GM12878 (cell line): Measurements from ENCODE around the gene PRKCD. TPM values are rescaled to one million over a fixed set of nuclear protein-coding genes. Genes with fewer than 3 reads are reported as not detected.

Experiments
- ATAC-seq: fragments of 200-7000 bp; cut with Tn5 transposase; 3 replicates; pipeline ENCODE4 v1.9.1; 2020; ENCODE audit warnings: mild to moderate bottlenecking, moderate library complexity
- BruUV-seq: library from RNA; stranded (reverse); fragments of 400-500 nt; replicated peaks from 2 replicates; lab custom pipeline; 2021; lab: Mats Ljungman, UMichigan
- CTCF ChIA-PET: fragments of 300-600 bp; sonication (Branson Sonifier 250); formaldehyde crosslinking; extraction: SDS; loops from one replicate; lab custom pipeline; 2021; ENCODE audit warnings: inconsistent platforms; lab: Yijun Ruan, JAX
- POLR2A ChIA-PET: fragments of 350-600 bp; formaldehyde crosslinking; extraction: SDS; loops from one replicate; lab custom pipeline; 2021; ENCODE audit warnings: inconsistent platforms; lab: Charles Lee
- RAD21 ChIA-PET: fragments of 300-600 bp; sonication (Branson Sonifier 250); formaldehyde crosslinking; loops from one replicate; lab custom pipeline; 2023; ENCODE audit warnings: antibody characterized with exemption; ENCODE audit not compliant: unreplicated experiment; lab: Charles Lee
- SMC1A ChIA-PET: fragments of 300-600 bp; sonication (Branson Sonifier 250); formaldehyde crosslinking; loops from one replicate; lab custom pipeline; 2023; ENCODE audit not compliant: unreplicated experiment, uncharacterized antibody; lab: Charles Lee
- DNase-seq: peaks from one replicate; pipeline ENCODE4 v3.0.0-alpha.2; 2011; ENCODE audit warnings: low read depth, low spot score
- FAIRE-seq: peaks from 3 replicates; lab custom pipeline; 2011; peaks lifted over from hg19 to GRCh38; lab: Jason Lieb, UNC
- H2AFZ ChIP-seq: 2 replicates; pipeline ENCODE4 v1.6.0; 2011; ENCODE audit warnings: low read depth, low read length, control low read depth; ENCODE audit not compliant: control insufficient read depth
- H3K27ac ChIP-seq: 2 replicates; pipeline ENCODE4 v1.5.1; 2011; ENCODE audit warnings: control low read depth; ENCODE audit not compliant: control insufficient read depth, insufficient read depth
- H3K27me3 ChIP-seq, 2 experiments: replicated peaks in 1 of 2; 2 replicates each; pipeline versions ENCODE4 v1.6.0 to v1.6.1; 2011; ENCODE audit warnings: low read length in 1 of 2; ENCODE audit not compliant: control insufficient read depth in 2 of 2, insufficient read depth in 2 of 2
- H3K36me3 ChIP-seq, 2 experiments: 2 replicates each; pipeline ENCODE4 v1.5.1; 2011; ENCODE audit warnings: low read length in 1 of 2; ENCODE audit not compliant: control insufficient read depth in 2 of 2, insufficient read depth in 2 of 2
- H3K4me1 ChIP-seq: 2 replicates; pipeline ENCODE4 v1.6.1; 2011; ENCODE audit warnings: mild to moderate bottlenecking, low read length, moderate library complexity, mixed read lengths; ENCODE audit not compliant: control insufficient read depth, insufficient read depth
- H3K4me2 ChIP-seq: 2 replicates; pipeline ENCODE4 v1.6.0; 2011; ENCODE audit warnings: control low read depth; ENCODE audit not compliant: control insufficient read depth, insufficient read depth
- H3K4me3 ChIP-seq: fragments of 200-600 bp; sonication (generic); 2 replicates; pipeline ENCODE4 v1.5.1; 2016
- H3K79me2 ChIP-seq: 2 replicates; pipeline ENCODE4 v1.6.0; 2011; ENCODE audit warnings: low read length; ENCODE audit not compliant: control insufficient read depth, insufficient read depth
- H3K9ac ChIP-seq: 2 replicates; pipeline ENCODE4 v1.8.0; 2011; ENCODE audit warnings: low read length, control low read depth, mixed read lengths; ENCODE audit not compliant: control insufficient read depth, insufficient read depth
- H3K9me3 ChIP-seq: replicated peaks from 3 replicates; pipeline ENCODE4 v1.5.1; 2011; ENCODE audit warnings: mild to moderate bottlenecking, low read length; ENCODE audit not compliant: control insufficient read depth, insufficient read depth
- H4K20me1 ChIP-seq: 2 replicates; pipeline ENCODE4 v1.6.0; 2011; ENCODE audit not compliant: control insufficient read depth, insufficient read depth
- BCL11A ChIP-seq: IDR thresholded peaks from 2 replicates; pipeline ENCODE4 v1.6.1; 2011; ENCODE audit warnings: low read depth, low read length
- CBX3 ChIP-seq: fragments of 200-600 bp; sonication (generic); IDR thresholded peaks from 2 replicates; pipeline ENCODE4 v1.6.1; 2016; ENCODE audit warnings: low read depth, borderline replicate concordance
- EZH2 ChIP-seq: IDR thresholded peaks from 2 replicates; pipeline ENCODE4 v1.6.1; 2012; ENCODE audit warnings: low read depth, mild to moderate bottlenecking, control low read depth, inconsistent platforms, low read length, borderline replicate concordance; ENCODE audit not compliant: control insufficient read depth
- LARP7 ChIP-seq: fragments of 450-650 bp; IDR thresholded peaks from 2 replicates; pipeline ENCODE4 v1.6.1; 2017; ENCODE audit warnings: mild to moderate bottlenecking
- MYC ChIP-seq: IDR thresholded peaks from 2 replicates; pipeline ENCODE4 v1.6.1; 2011; ENCODE audit warnings: mild to moderate bottlenecking, low read length, moderate library complexity, inconsistent platforms; ENCODE audit not compliant: insufficient read depth, insufficient replicate concordance, insufficient read length, severe bottlenecking
- NFXL1 ChIP-seq: fragments of 450-650 bp; IDR thresholded peaks from 2 replicates; pipeline ENCODE4 v1.6.1; 2017; ENCODE audit warnings: antibody characterized with exemption, mild to moderate bottlenecking, borderline replicate concordance
- SKIL ChIP-seq: fragments of 450-650 bp; IDR thresholded peaks from 2 replicates; pipeline ENCODE4 v1.6.1; 2017; ENCODE audit warnings: mild to moderate bottlenecking, low read depth, inconsistent platforms; ENCODE audit not compliant: poor library complexity, severe bottlenecking
- SREBF2 ChIP-seq: IDR thresholded peaks from 2 replicates; pipeline ENCODE4 v1.6.1; 2012; ENCODE audit warnings: mild to moderate bottlenecking, low read length
- ZNF592 ChIP-seq: fragments of 450-650 bp; IDR thresholded peaks from 2 replicates; pipeline ENCODE4 v1.6.1; 2017; ENCODE audit warnings: mild to moderate bottlenecking, moderate library complexity
- WGBS: methylation state at CpG from one replicate; pipeline ENCODE4 v1.1.6; 2016; ENCODE audit warnings: low lambda C conversion rate; ENCODE audit not compliant: insufficient replicate concordance, insufficient coverage; ENCODE audit errors: missing lambda C conversion rate; 5-methylcytosine and 5-hydroxymethylcytosine counted together
- in situ Hi-C: fragments of 300-500 bp; cut with MboI; formaldehyde crosslinking; loops from 9 replicates; pipeline ENCODE4 v1.14.3; 2018; ENCODE audit warnings: mixed read lengths
- intact Hi-C: fragments of 100-400 bp; cut with micrococcal nuclease; formaldehyde crosslinking; loops from one replicate; pipeline ENCODE4 v1.14.2; 2022; ENCODE audit not compliant: unreplicated experiment
- polyA plus RNA-seq, 11 experiments: library from polyadenylated mRNA; depleted of rRNA in 4 of 11; unstranded in 6 of 11; stranded (reverse) in 5 of 11; fragments of >200 nt; fragmentation: Nextera tagmentation in 4 of 11; fragmentation: Illumina TruSeq in 1 of 11; extraction: Ambion mirVana in 4 of 11; extraction: Trizol in 1 of 11; gene quantifications; 1 replicate in 1 of 11; 2 replicates in 10 of 11; pipeline versions ENCODE4 v1.2.1 to v1.2.3, GENCODE V29; 2011 to 2016; ENCODE audit warnings: inconsistent platforms in 2 of 11, missing spikeins in 2 of 11, low read depth in 1 of 11
- total RNA-seq, 4 experiments: library from RNA; depleted of rRNA in 3 of 4; stranded (reverse); fragments of >200 nt in 3 of 4; fragmentation: Illumina TruSeq in 1 of 4; extraction: Trizol in 1 of 4; gene quantifications; 2 replicates each; pipeline versions ENCODE4 v1.2.1 to v1.2.3, GENCODE V29; 2013 to 2021
- TF ChIP-seq, protein P1 (sequence below): IDR thresholded peaks from 2 replicates; pipeline ENCODE4 v1.6.1; 2012; ENCODE audit warnings: low read depth, low read length, improper control_type of control experiment

Gene PRKCD
- total and polyA plus RNA-seq, 10 of the 15 experiments (the other 5 are each of a cell fraction or from before 2014, with no cell fraction given): 10.0 to 114 (median 42.4) TPM

GRCh38 chr3:53144862-53145712 lies 15.9 kb upstream of the PRKCD start:
- ChIA-PET CTCF (interaction anchor here (0.7 to 6.6 kb wide), 5 partner anchors 10 to 55 kb away, joined by 3 to 63 read pairs (median 10); no protein-coding TSS in a partner anchor), SMC1A (interaction anchor here (0.7 to 8.6 kb wide), 5 partner anchors 11 to 46 kb away, joined by 3 to 65 read pairs (median 4); no protein-coding TSS in a partner anchor), POLR2A (interaction anchor here (0.8 to 3.0 kb wide), 4 partner anchors 8 to 15 kb away, joined by 3 to 20 read pairs (median 4); partner anchors contain the start of gene PRKCD), RAD21 (interaction anchor here (1.2 to 1.9 kb wide), 3 partner anchors 13 to 51 kb away, joined by 4 to 7 read pairs (median 4); no protein-coding TSS in a partner anchor)
- no peak for TF ChIP-seq LARP7
- no peak for TF ChIP-seq NFXL1
- no peak for TF ChIP-seq ZNF592
- TF ChIP-seq CBX3: no peak
- no peak for TF ChIP-seq SREBF2
- no peak for TF ChIP-seq MYC
- no peak for TF ChIP-seq EZH2
- TF ChIP-seq, protein P1, sequence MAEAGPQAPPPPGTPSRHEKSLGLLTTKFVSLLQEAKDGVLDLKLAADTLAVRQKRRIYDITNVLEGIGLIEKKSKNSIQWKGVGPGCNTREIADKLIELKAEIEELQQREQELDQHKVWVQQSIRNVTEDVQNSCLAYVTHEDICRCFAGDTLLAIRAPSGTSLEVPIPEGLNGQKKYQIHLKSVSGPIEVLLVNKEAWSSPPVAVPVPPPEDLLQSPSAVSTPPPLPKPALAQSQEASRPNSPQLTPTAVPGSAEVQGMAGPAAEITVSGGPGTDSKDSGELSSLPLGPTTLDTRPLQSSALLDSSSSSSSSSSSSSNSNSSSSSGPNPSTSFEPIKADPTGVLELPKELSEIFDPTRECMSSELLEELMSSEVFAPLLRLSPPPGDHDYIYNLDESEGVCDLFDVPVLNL: no peak
- TF ChIP-seq BCL11A: no peak
- TF ChIP-seq SKIL: no peak
- Histone ChIP-seq H3K9me3 (no peaks in the 10 kb centered on the region), H3K27me3 (no peaks in the 10 kb centered on the region), H2AFZ (no peak overlapping the region), H3K27ac (no peak overlapping the region), H3K4me1 (peaks cover 13% of the 10 kb centered on the region), H3K9ac (no peak overlapping the region), H3K4me2 (no peak overlapping the region), H4K20me1 (no peaks in the 10 kb centered on the region), H3K36me3 (no peaks in the 10 kb centered on the region), H3K4me3 (no peak overlapping the region), H3K79me2 (no peaks in the 10 kb centered on the region)
- intact Hi-C loops: no loop called here
- WGBS: 56% methylated on average over 11 of the region's 11 CpGs
- in situ Hi-C loops: no loop called here
- no peak for DNase-seq
- ATAC-seq: no peak
- no TSS peak for BruUV-seq
- FAIRE-seq: no peak
